SU-DHL-6 (cell line): ENCODE results near the gene TRIM63.

Experiments
- H2AFZ ChIP-seq: fragments of 200-600 bp; sonication (generic); 2 replicates; pipeline ENCODE4 v1.6.1; 2014; ENCODE audit warnings: low read depth, mild to moderate bottlenecking, moderate library complexity, mixed read lengths, antibody characterized with exemption, low read length; ENCODE audit not compliant: severe bottlenecking
- H3F3A ChIP-seq: fragments of 200-600 bp; shearing (Covaris generic); 2 replicates; pipeline ENCODE4 v1.6.0; 2016; ENCODE audit warnings: antibody characterized with exemption, mild to moderate bottlenecking; ENCODE audit not compliant: insufficient read depth
- H3K27ac ChIP-seq: fragments of 200-600 bp; sonication (generic); 2 replicates; pipeline ENCODE4 v1.5.1; 2016; ENCODE audit warnings: low read depth, mild to moderate bottlenecking, low read length, moderate library complexity, mixed read lengths
- H3K27me3 ChIP-seq: fragments of 200-600 bp; sonication (generic), shearing (Covaris generic); 2 replicates; pipeline ENCODE4 v1.6.0; 2014; ENCODE audit warnings: mild to moderate bottlenecking, low read length
- H3K36me3 ChIP-seq: fragments of 200-600 bp; sonication (generic); 2 replicates; pipeline ENCODE4 v1.6.1; 2014; ENCODE audit warnings: mild to moderate bottlenecking, low read length, mixed read lengths
- H3K4me2 ChIP-seq: fragments of 300-600, 200-600 bp; shearing (Covaris generic), sonication (generic); 2 replicates; pipeline ENCODE4 v1.6.0; 2014; ENCODE audit warnings: low read length, low read depth, mild to moderate bottlenecking; ENCODE audit not compliant: poor library complexity, severe bottlenecking
- H3K4me3 ChIP-seq: fragments of 200-600 bp; sonication (generic); 2 replicates; pipeline ENCODE4 v1.5.1; 2014; ENCODE audit warnings: antibody characterized with exemption, low read length, mild to moderate bottlenecking, mixed read lengths; ENCODE audit not compliant: insufficient read depth, poor library complexity, severe bottlenecking
- H3K79me2 ChIP-seq: fragments of 200-600 bp; sonication (generic); 2 replicates; pipeline ENCODE4 v1.6.1; 2014; ENCODE audit warnings: mild to moderate bottlenecking, low read length, moderate library complexity; ENCODE audit not compliant: insufficient read depth
- H3K9ac ChIP-seq: fragments of 200-600 bp; sonication (generic); 2 replicates; pipeline ENCODE4 v1.7.0; 2014; ENCODE audit warnings: mild to moderate bottlenecking, low read length
- H3K9me2 ChIP-seq: fragments of 200-600 bp; sonication (generic); replicated peaks from 2 replicates; pipeline ENCODE4 v1.6.1; 2014; ENCODE audit warnings: low read length; ENCODE audit not compliant: insufficient read depth
- H3K9me3 ChIP-seq: fragments of 200-600 bp; sonication (generic); 2 replicates; pipeline ENCODE4 v1.6.1; 2014; ENCODE audit warnings: low read length, mixed read lengths; ENCODE audit not compliant: insufficient read depth
- H4K20me1 ChIP-seq: fragments of 200-600 bp; sonication (generic); 2 replicates; pipeline ENCODE4 v1.6.1; 2014; ENCODE audit warnings: low read depth, mild to moderate bottlenecking, antibody characterized with exemption, low read length, moderate library complexity, mixed read lengths
- CTCF ChIP-seq: fragments of 200-600 bp; sonication (generic); IDR thresholded peaks from one replicate; pipeline ENCODE4 v1.5.1; 2017; ENCODE audit warnings: antibody characterized with exemption, mild to moderate bottlenecking, low read length, moderate library complexity; ENCODE audit not compliant: insufficient read depth, poor library complexity, severe bottlenecking
- EZH2phosphoT487 ChIP-seq: fragments of 200-600 bp; sonication (generic), shearing (Covaris generic); conservative IDR thresholded peaks from 2 replicates; pipeline ENCODE4 v1.6.1; 2018; ENCODE audit warnings: mild to moderate bottlenecking, antibody characterized with exemption, low read length, moderate library complexity, mixed read lengths

Gene TRIM63

DNA sequence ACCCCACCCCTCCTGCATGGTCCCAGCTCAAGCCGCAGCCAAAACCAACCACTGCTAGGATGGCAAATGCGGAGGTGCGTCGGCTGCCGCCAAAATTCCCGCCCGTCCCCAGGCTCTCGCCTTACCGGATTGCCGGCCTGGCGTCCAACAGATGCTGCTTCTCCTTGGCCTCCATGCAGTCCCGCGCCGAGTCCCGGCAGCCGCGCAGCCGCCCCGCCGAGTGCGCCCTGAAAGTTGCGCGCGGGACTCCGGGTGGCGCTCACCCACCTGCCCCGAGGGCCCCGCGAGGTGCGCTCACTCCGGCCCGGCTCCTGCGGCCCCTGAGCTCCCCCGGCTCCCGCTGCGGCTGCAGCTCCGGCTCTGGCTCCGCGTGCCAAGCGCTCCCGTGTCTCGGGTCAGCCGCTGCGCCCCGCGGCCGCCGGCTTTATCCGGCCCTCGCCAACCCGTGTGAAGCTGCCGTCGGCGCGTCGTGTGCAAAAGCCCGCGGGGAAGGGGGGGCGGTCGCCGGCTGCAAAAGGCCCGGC, 21.6 kb downstream of the TRIM63 start, which contains the start of gene SLC30A2:
Gene SLC30A2, minus strand, starts transcription at position 397 of the 524 bp plus-strand sequence. Its CDS starts 222 bp downstream, at position 175.
- no peaks in the 10 kb centered on the region for H3F3A ChIP-seq
- no peaks in the 10 kb centered on the region for H3K79me2 ChIP-seq
- H2AFZ ChIP-seq = no peak within 1 kb of the TSS
- no peak within 1 kb of the TSS for H3K27ac ChIP-seq
- H3K9ac ChIP-seq = no peak within 1 kb of the TSS
- H3K9me2 ChIP-seq = no peaks in the 10 kb centered on the region
- H3K4me2 ChIP-seq = no peak within 1 kb of the TSS
- TF ChIP-seq CTCF (no peak), EZH2phosphoT487 (no peak)
- H3K36me3 ChIP-seq = no peaks in the 10 kb centered on the region
- no peaks in the 10 kb centered on the region for H3K27me3 ChIP-seq
- H3K4me3 ChIP-seq = no peak within 1 kb of the TSS
- H4K20me1 ChIP-seq = no peaks in the 10 kb centered on the region
- H3K9me3 ChIP-seq = no peaks in the 10 kb centered on the region

- Histone ChIP-seq H3K4me3 (no peak overlapping the region), H3F3A (no peaks in the 10 kb centered on the region), H3K36me3 (no peaks in the 10 kb centered on the region), H3K9me2 (no peaks in the 10 kb centered on the region), H4K20me1 (no peaks in the 10 kb centered on the region), H3K9ac (no peak overlapping the region), H3K27ac (no peak overlapping the region), H2AFZ (no peak overlapping the region), H3K27me3 (no peaks in the 10 kb centered on the region), H3K79me2 (no peaks in the 10 kb centered on the region), H3K9me3 (no peaks in the 10 kb centered on the region), H3K4me2 (no peak overlapping the region)
- TF ChIP-seq CTCF (no peak), EZH2phosphoT487 (no peak)
Observed at GRCh38 chr1:26044971-26045721, 22.3 kb downstream of the TRIM63 start.

- Histone ChIP-seq H3K36me3 (no peaks in the 10 kb centered on the region), H3K79me2 (no peaks in the 10 kb centered on the region), H2AFZ (no peak overlapping the region), H4K20me1 (no peaks in the 10 kb centered on the region), H3K27me3 (no peaks in the 10 kb centered on the region), H3K9me3 (no peaks in the 10 kb centered on the region), H3F3A (no peaks in the 10 kb centered on the region), H3K27ac (no peak overlapping the region), H3K4me3 (no peak overlapping the region), H3K9me2 (no peaks in the 10 kb centered on the region), H3K9ac (no peak overlapping the region), H3K4me2 (no peak overlapping the region)
- TF ChIP-seq EZH2phosphoT487 (no peak), CTCF (no peak)
Observed at GRCh38 chr1:26044414-26044813, 23.0 kb downstream of the TRIM63 start.
